ENCODE data around the gene NFYB. TPM values are rescaled to one million over a fixed set of nuclear protein-coding genes. Genes with fewer than 3 reads are reported as not detected.

Gene NFYB
- total RNA-seq = 10 to 100 TPM; 37.9 to 41.1 TPM

DNA sequence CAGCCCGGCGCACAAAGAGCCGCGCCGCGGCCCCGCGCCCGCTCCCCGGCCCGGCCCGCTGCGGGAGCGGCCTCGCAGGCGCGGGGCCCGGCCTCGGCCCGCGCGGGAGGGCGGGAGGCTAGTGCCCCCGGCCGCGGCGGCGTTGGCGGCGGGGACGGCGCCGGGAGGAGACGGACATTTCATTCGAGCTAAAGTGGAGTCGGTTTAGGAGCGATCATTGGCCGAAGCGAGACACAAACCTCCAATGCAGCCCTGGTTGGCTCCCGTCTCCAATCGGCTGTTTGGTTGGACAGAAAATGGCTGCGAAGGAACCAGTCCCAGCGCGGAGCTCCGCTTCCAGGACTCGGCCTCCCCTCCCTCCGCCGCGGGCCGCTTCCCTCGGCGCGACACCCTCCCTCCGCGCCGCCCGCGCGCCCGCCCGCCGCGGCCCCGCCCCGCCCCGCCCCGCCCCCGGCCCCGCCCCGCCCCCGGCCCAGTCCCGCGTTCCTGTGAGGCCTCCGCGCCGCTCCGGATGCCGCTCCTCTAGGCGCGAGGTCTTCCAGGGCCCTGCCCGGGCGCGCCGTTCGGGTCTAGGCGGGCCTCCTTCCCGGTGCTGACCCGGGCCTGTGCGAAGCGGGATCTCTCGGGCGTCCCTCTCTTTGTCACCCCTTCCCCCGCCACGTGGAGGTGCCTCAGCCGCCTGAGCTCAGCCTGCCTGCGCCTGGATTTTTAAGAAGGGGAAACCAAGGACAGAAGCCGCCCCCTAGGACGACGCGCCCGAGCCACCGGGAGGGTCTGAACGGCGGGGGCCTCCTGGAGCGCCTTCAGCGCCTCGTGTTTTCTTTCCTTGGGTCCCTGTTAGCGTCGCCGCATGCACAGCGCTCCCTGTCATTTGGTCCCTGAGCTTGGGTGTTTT, at the start of gene NFYB:
NFYB (minus strand) TSS at position 309 of the 895 bp plus-strand sequence. CDS start 2,757 bp downstream, outside the sequence.
- WGBS = 4% methylated on average over 71 of the region's 111 CpGs
- H3K4me3 ChIP-seq = peak within 1 kb of the TSS; percentile 81
- no peaks in the 10 kb centered on the region for H3K27me3 ChIP-seq (replicated peaks; ENCODE audit: insufficient read depth)
- DNase-seq (ENCODE audit: low spot score) = peak; percentile 97
- TF ChIP-seq POLR2AphosphoS5 (IDR thresholded peaks at IDR 0.05) = peak; percentile 85
- TF ChIP-seq, protein P1, sequence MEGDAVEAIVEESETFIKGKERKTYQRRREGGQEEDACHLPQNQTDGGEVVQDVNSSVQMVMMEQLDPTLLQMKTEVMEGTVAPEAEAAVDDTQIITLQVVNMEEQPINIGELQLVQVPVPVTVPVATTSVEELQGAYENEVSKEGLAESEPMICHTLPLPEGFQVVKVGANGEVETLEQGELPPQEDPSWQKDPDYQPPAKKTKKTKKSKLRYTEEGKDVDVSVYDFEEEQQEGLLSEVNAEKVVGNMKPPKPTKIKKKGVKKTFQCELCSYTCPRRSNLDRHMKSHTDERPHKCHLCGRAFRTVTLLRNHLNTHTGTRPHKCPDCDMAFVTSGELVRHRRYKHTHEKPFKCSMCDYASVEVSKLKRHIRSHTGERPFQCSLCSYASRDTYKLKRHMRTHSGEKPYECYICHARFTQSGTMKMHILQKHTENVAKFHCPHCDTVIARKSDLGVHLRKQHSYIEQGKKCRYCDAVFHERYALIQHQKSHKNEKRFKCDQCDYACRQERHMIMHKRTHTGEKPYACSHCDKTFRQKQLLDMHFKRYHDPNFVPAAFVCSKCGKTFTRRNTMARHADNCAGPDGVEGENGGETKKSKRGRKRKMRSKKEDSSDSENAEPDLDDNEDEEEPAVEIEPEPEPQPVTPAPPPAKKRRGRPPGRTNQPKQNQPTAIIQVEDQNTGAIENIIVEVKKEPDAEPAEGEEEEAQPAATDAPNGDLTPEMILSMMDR (IDR thresholded peaks at IDR 0.05) = no peak
- TF ChIP-seq POLR2A (IDR thresholded peaks at IDR 0.05) = peak; percentile 79
- H3K4me1 ChIP-seq (replicated peaks) = peaks cover 3% of the 10 kb centered on the region
- intact Hi-C loops (cut with DNase I) = loop anchor here (5.0 kb wide), 1 partner anchor 39 kb away; no protein-coding TSS in a partner anchor
- no peaks in the 10 kb centered on the region for H3K9me3 ChIP-seq
- no peaks in the 10 kb centered on the region for H3K36me3 ChIP-seq
- H3K27ac ChIP-seq = peak within 1 kb of the TSS; percentile 85 to 87

DNA sequence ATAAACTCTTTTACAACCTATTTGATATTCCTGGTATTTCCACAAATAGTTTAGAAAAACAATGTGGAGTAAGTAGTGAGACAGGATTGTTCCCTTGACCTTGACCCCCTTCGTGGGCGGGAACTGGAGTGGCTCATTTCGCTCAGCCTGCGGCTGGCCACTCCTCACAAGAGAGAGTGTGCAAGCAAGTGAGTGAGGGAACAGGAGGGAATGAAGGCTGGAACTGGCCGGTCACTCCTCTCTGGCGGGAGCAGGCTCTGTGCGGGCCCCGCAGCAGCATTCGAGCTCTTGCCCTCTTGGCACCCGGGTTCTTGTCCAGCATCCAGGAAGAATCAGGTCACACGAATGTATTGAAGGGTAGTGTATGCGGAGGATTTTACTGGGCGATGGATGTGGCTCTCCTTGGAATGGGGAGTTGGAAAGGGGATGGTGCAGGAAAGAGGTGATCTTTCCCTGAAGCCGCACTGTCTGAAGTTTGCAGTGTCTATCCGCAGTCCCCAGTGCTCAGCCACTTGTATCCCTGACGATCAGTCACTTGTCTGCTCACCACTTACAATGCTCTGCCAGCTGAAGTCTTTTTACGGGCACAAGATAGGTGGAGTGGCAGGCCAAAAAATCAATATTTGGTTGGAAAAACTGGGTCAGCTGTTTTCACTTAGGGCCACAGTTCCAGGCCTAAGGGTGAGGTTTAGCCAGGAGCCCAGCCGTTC, 49.6 kb upstream of the NFYB start:
- H3K36me3 ChIP-seq = no peaks in the 10 kb centered on the region
- H3K9me3 ChIP-seq = no peaks in the 10 kb centered on the region
- no peak overlapping the region for H3K4me3 ChIP-seq
- H3K4me1 ChIP-seq (replicated peaks) = no peaks in the 10 kb centered on the region
- intact Hi-C loops (cut with DNase I) = no loop called here
- DNase-seq (ENCODE audit: low spot score) = no peak
- H3K27ac ChIP-seq = no peak overlapping the region
- WGBS = 85% methylated on average over 18 of the region's 18 CpGs
- H3K27me3 ChIP-seq (replicated peaks; ENCODE audit: insufficient read depth) = no peaks in the 10 kb centered on the region
- TF ChIP-seq POLR2AphosphoS5 (IDR thresholded peaks at IDR 0.05) = no peak
- TF ChIP-seq, protein P1 (IDR thresholded peaks at IDR 0.05) = no peak
- no peak for TF ChIP-seq POLR2A (IDR thresholded peaks at IDR 0.05)

GRCh38 chr12:104183443-104183842, 45.4 kb upstream of the NFYB start:
- Histone ChIP-seq H3K27ac (no peak overlapping the region), H3K4me3 (no peak overlapping the region), H3K4me1 (replicated peaks) (peaks cover 2% of the 10 kb centered on the region), H3K36me3 (no peaks in the 10 kb centered on the region), H3K27me3 (replicated peaks; ENCODE audit: insufficient read depth) (no peaks in the 10 kb centered on the region), H3K9me3 (no peaks in the 10 kb centered on the region)
- WGBS = 91% methylated on average over 3 of the region's 3 CpGs
- intact Hi-C loops (cut with DNase I) = no loop called here
- no peak for DNase-seq (ENCODE audit: low spot score)
- TF ChIP-seq POLR2AphosphoS5 (IDR thresholded peaks at IDR 0.05) (no peak), POLR2A (IDR thresholded peaks at IDR 0.05) (no peak)
- TF ChIP-seq, protein P1 (IDR thresholded peaks at IDR 0.05) = no peak

- 83% methylated on average over 5 of the region's 5 CpGs for WGBS
- DNase-seq (ENCODE audit: low spot score) = no peak
- peaks cover 2% of the 10 kb centered on the region for H3K4me1 ChIP-seq (replicated peaks)
- no peak overlapping the region for H3K4me3 ChIP-seq
- intact Hi-C loops (cut with DNase I) = no loop called here
- TF ChIP-seq POLR2AphosphoS5 (IDR thresholded peaks at IDR 0.05) (no peak), POLR2A (IDR thresholded peaks at IDR 0.05) (no peak)
- TF ChIP-seq, protein P1 (IDR thresholded peaks at IDR 0.05) = no peak
- no peaks in the 10 kb centered on the region for H3K9me3 ChIP-seq
- peak overlapping the region; percentile 17 to 71 for H3K27ac ChIP-seq
- H3K36me3 ChIP-seq = no peaks in the 10 kb centered on the region
- H3K27me3 ChIP-seq (replicated peaks; ENCODE audit: insufficient read depth) = no peaks in the 10 kb centered on the region
Observed at GRCh38 chr12:104182621-104183378, 44.8 kb upstream of the NFYB start.
